ENCODE results near the gene ADD3.

The ADD3 gene

GRCh38 chr10:110040767-110041478 lies 33.1 kb downstream of the ADD3 start:
- Histone ChIP-seq H3K27ac (no peak overlapping the region), H3K9me3 (no peaks in the 10 kb centered on the region), H3K4me3 (no peak overlapping the region), H3K36me3 (no peaks in the 10 kb centered on the region), H3K4me1 (peaks cover 0 to 66% (median 6%) of the 10 kb centered on the region in 4 donors), H3K27me3 (no peaks in the 10 kb centered on the region)
- intact Hi-C loops (cut with DNase I; ENCODE audit: low total_unique reads), result no loop called here
- no peak for DNase-seq
- TF ChIP-seq CTCF (IDR thresholded peaks at IDR 0.05), result no peak

- no peak for DNase-seq
- Histone ChIP-seq H3K36me3 (no peaks in the 10 kb centered on the region), H3K27me3 (no peaks in the 10 kb centered on the region), H3K4me3 (no peak overlapping the region), H3K27ac (no peak overlapping the region), H3K9me3 (no peaks in the 10 kb centered on the region), H3K4me1 (peaks cover 0 to 66% (median 7%) of the 10 kb centered on the region in 4 donors)
- no peak for TF ChIP-seq CTCF (IDR thresholded peaks at IDR 0.05)
- intact Hi-C loops (cut with DNase I; ENCODE audit: low total_unique reads), result no loop called here
Measured at GRCh38 chr10:110041479-110041829, 33.7 kb downstream of the ADD3 start.

- H3K4me3 ChIP-seq, result no peak overlapping the region
- no peaks in the 10 kb centered on the region for H3K9me3 ChIP-seq
- H3K4me1 ChIP-seq, result peaks cover 0 to 66% (median 7%) of the 10 kb centered on the region in 4 donors
- no peak overlapping the region for H3K27ac ChIP-seq
- H3K36me3 ChIP-seq, result no peaks in the 10 kb centered on the region
- no peak for DNase-seq
- intact Hi-C loops (cut with DNase I; ENCODE audit: low total_unique reads), result no loop called here
- no peaks in the 10 kb centered on the region for H3K27me3 ChIP-seq
- no peak for TF ChIP-seq CTCF (IDR thresholded peaks at IDR 0.05)
Measured at GRCh38 chr10:110042181-110042580, 34.4 kb downstream of the ADD3 start.

- DNase-seq, result no peak
- Histone ChIP-seq H3K27ac (no peak overlapping the region), H3K9me3 (no peaks in the 10 kb centered on the region), H3K27me3 (no peaks in the 10 kb centered on the region), H3K36me3 (no peaks in the 10 kb centered on the region), H3K4me1 (peaks cover 0 to 62% (median 7%) of the 10 kb centered on the region in 4 donors), H3K4me3 (no peak overlapping the region)
- no peak for TF ChIP-seq CTCF (IDR thresholded peaks at IDR 0.05)
- intact Hi-C loops (cut with DNase I; ENCODE audit: low total_unique reads), result no loop called here
Measured at GRCh38 chr10:110042891-110043290, 35.1 kb downstream of the ADD3 start.

- TF ChIP-seq CTCF (IDR thresholded peaks at IDR 0.05), result no peak
- H3K27me3 ChIP-seq, result no peaks in the 10 kb centered on the region
- H3K4me1 ChIP-seq, result peaks cover 0 to 52% (median 7%) of the 10 kb centered on the region in 4 donors
- no peak overlapping the region for H3K4me3 ChIP-seq
- H3K27ac ChIP-seq, result no peak overlapping the region
- H3K36me3 ChIP-seq, result no peaks in the 10 kb centered on the region
- DNase-seq, result no peak
- no peaks in the 10 kb centered on the region for H3K9me3 ChIP-seq
- intact Hi-C loops (cut with DNase I; ENCODE audit: low total_unique reads), result no loop called here
Measured at GRCh38 chr10:110044681-110045080, 36.9 kb downstream of the ADD3 start.

Data from tibial artery (tissue), 4 donors.